ENCODE results near the gene DDX59.

DDX59 gene
- 17.4 to 46.3 (median 32.0) reads per million in 3 experiments for total RNA-seq

DNA sequence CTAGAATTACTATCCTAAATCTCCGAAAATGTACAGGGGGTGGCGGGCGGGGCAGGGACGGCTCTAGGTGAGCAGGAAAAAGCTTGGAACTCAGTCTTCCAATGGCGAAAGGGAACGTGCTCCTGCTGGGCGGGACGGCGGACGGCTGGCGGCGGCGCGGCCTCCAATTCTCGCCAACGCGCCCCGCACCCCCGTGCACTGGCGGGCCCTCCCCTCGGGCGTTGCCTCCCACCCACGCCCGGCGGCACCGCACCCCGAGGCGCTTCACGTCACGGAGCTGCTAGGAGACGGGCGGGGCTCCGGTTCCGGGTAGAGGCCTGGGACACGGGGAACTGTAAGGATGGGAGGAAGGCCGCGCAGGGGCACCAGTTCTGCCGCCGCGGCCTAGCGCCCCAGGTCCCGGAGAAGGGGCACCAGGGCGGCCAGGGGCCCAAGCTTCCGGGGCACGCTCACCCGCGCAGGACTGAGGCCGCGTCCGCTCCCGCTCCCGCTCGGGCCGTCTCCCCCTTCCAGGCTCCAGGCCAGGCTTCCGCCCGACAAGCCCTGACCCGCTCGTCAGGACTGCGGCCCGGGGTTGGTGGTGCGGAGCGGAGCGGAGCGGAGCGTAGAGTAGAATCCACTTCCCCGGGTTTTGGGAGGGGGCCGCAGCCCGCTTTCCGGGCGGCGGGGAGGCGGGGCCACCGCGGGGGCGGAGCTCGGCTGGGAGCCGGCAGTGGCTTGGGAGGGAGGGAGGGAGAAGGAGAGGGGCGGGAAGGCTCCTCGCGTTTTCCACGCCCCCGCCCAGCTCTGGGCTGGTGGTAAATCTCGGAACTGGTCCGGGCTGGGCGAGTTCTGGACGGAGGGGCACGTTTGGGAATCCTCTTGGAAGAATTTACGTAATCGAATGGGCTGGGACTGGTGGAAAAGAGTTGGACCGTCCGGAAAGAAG, at the start of gene DDX59:
TSS of gene DDX59 (minus strand) at position 594 of the 928 bp plus-strand sequence. CDS start 3,167 bp downstream, outside the sequence.
- peak; percentile 90 for DNase-seq

DNA sequence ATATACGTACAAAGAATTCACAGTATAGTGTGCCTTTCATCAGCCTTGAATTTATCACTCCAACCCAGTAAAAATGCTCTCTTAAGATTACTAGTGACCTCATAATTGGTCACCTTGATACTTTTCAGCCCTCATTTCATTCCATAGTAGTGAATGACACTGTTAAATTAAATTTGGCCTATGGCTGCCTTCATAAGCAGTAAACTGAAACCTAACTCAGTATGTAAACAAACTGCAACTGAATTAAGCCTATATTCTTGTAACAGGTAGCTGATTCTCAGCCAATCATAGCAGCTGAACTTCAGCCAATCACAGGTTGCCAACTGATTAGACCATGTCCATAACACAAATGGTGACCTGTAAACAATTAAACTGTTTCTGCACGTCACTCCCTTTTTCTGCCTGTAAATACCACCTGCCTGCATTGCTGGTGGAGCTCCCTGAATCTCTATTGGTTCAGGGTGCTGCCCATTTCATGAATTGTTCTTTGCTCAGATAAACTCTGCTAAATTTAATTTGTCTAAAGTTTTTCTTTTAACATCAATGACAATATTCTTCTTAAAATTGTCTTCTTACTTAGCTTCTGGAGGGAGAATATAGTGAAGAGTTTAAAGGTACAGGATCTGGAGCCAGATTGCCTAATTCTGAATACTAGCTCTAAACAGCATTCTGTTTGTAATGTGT, 44.9 kb upstream of the DDX59 start:
- no peak for DNase-seq

DNA sequence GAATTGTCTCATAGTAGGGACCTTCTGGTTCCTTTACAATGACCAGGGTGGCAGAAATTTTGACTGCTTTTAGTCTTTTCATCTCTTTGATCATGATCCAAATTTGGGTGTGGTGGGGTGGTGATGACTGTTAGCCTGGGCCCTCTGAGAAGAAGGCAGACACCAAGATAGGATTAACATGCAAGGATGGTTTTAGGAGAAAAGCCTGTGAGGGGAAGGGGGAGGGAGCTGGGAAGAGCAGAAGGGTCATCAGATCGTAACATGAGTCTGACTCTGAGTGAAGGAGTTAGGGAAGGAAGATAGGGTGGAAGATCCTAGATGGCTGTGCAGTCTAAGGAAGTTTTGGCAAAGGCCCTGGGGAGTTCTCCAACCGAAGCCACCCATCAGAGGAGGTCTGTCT, 40.5 kb upstream of the DDX59 start:
- no peak for DNase-seq

DNA sequence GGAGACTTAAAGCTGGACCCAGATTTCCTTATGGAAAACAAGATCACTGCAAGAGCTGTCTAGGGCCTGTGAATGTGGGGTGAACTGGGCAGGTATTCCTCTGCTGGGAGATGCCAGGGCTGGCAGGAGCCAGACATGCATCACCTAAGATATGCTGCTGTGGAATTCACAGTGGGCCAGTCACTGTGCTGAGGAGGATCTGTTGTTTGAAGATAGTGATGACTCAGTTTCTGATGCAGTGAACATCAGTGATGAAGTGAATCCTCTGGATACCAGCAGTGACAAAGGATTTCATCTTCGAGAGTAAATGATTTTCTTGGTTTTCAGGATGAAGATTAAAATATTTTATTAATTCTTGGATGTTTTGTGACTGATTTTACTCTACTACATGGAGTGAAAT, 39.1 kb upstream of the DDX59 start:
- DNase-seq, result no peak

- DNase-seq, result no peak
These were observed 38.5 kb upstream of the DDX59 start for GRCh38 chr1:200708161-200708560.

DNA sequence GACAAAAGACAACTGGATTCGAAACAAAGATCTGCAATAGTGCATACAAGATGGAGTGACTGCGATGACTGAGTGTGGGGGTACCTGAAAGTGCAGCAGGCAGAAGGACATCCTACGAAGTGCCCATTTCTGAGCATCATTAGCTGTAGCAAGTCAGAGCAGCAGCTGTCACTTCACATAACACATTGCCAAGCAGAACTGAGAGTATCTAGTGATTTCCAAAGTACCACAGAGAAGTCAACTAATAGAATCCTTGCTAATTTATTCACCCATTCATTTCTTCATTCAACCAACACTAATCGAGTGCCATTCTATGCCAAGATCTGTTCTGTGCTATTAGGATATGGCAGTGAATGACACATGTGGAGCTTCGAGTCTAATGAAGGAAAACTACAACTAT, 37.4 kb upstream of the DDX59 start:
- no peak for DNase-seq

DNA sequence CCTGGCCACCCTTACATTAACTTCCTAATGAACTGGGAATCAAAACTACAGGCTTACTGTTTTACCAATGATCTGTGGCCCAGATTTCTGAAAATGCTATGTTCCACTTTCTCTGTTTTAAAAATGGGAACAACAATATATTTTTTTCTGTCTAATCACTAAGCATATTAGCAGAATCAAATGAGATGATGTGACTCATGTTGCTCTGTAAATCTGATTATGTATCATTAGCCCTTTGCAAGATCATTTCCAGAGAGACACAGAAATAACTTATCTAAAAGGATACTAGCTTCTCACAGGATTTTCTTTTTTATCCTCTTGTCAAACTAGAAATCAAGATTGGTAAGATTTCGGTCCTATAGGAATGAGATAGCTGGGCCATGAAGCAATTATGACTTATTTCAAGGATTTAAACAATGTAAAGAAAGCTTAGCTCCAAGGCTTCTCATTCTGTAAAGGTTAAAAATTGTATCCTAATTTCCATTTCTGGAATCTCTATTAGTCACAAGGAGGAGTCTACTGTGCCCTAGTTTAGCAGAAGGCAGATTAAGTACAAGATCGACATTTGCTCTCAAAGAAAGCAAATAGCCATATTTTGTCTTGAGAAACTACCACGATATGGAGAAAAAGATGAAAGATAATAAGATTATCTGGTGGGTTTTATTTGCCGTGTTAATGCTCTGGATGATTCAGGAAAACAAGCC, 36.6 kb upstream of the DDX59 start:
- DNase-seq, result no peak

- DNase-seq, result no peak
These were observed 35.3 kb upstream of the DDX59 start for GRCh38 chr1:200704986-200705500.

GRCh38 chr1:200699871-200700270, 30.2 kb upstream of the DDX59 start:
- DNase-seq, result no peak

DNA sequence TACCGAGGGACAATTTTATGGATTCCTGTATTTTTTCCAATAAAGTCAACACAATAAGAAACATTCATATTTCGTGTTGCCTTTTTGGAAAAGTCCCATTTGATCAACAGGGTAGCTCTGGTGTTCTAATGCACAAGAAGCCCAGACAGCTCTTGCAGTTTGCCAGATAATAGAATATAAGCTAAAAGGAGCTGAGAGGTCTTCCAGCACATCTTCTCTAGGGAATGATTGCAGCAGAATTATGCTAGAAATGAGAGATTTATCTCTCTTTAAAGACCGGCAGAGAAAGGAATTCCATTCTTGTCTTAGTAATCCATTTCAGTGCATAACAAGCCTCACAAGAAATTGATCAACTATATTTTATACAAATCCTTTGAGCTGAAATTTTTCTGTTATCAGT, 25.0 kb upstream of the DDX59 start:
- DNase-seq, result no peak

GRCh38 chr1:200693327-200693726, 23.6 kb upstream of the DDX59 start:
- DNase-seq, result no peak

GRCh38 chr1:200692316-200692715, 22.6 kb upstream of the DDX59 start:
- DNase-seq, result no peak

GRCh38 chr1:200686620-200687019, 16.9 kb upstream of the DDX59 start:
- DNase-seq, result no peak

DNA sequence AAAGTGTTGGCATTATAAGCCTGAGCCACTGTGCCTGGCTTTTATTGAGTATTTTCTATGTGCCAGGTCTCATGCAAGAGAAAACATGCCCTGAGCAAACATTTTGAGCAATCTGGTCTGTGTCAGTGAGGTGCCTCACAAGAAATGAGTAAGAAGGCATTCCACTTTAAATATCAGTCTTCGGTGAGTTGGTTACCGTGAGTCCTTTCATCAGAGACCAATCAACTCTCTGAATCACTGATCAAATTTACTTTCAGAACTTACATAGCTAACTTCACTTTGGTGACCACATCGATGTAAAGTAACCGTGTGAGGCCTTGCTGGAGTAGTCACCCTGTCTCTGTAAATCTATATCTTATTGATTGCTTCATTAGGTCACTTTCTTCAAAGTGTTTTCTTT, 14.3 kb upstream of the DDX59 start:
- DNase-seq, result no peak

GRCh38 chr1:200683298-200683697, 13.6 kb upstream of the DDX59 start:
- no peak for DNase-seq

DNA sequence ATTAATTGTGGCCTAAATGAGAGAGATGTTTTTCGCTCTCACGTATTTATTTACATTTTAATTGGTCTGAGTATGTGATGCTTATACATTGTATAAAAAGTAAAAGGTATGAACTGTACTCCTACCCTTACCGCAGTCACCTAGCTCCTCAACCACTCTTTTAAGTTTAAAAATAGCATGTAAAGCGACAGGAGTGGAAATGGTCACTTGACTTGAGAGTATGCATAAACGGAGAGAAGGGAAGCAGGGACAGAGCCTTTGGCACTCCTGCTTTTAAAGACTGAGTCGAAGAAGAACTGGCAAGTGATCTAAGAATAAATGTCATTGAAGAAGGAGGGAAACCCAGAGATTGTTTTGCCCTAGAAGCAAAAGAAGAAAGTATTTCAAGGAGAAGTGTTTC, 11.5 kb upstream of the DDX59 start:
- no peak for DNase-seq

GRCh38 chr1:200676829-200677228, 7.1 kb upstream of the DDX59 start:
- no peak for DNase-seq

DNA sequence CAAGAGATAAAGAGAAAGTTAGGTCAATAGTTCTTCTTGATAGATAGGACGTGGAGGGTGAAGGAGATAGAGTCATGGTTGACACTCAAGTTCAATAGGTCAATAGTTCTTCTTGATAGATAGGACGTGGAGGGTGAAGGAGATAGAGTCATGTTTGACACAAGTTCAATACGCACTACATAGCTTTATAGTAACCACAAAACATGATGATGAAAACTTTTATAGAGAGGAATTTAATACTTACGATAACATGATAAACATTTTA, 5.8 kb upstream of the DDX59 start:
- no peak for DNase-seq

DNA sequence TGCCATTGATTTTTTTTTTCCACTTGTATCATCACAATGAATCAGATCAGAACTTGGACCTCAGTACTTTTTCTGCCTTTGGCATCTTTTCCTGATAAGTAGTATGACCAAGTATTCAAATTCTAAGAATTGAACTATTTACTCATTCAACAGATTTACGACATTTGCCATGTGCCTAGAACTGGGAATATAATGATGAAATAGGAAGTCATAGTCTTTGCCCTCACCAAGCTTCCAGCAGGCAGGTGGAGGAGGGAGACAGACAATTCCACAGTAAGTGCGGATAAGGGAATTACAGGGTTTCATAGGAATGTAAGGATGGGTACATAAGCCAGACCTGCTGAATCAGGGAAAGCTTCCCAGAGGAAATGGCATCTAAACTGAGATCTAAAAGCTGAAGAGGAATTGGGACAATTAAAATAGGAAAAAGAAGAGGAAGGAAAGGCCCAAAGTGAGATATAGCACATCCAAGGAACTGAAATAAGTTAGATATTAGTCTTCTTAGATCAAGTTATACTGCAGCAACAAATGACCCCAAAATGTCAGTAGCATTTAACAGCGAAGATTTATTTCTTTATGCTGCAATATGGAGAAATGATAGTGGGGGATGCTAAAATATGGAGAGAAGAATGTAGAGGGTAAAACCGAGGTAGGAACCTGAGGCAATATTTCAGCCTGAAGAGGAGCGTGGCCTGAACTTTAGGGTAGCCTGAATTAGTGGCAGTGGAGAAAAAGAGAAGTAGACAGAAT, 5.3 kb upstream of the DDX59 start:
- DNase-seq, result no peak

- no peak for DNase-seq
These were observed 4.5 kb upstream of the DDX59 start for GRCh38 chr1:200673952-200674823.

- no peak for DNase-seq
These were observed 1.6 kb upstream of the DDX59 start for GRCh38 chr1:200671235-200671786.
